ENCODE measurements around the gene MYH15.

- no peak for TF ChIP-seq ELK1 (IDR thresholded peaks at IDR 0.05; ENCODE audit: borderline replicate concordance, low read depth, low read length)
- no peak for TF ChIP-seq MXI1 (IDR thresholded peaks at IDR 0.05; ENCODE audit: borderline replicate concordance, low read depth, low read length)
- no peak for TF ChIP-seq CTCF (conservative IDR thresholded peaks at IDR 0.05; ENCODE audit: low read depth, low read length)
- TF ChIP-seq FOS (IDR thresholded peaks at IDR 0.05; ENCODE audit: low read depth, low read length): no peak
Observed at GRCh38 chr3:108453565-108453964, 56.8 kb downstream of the MYH15 start.

Measured in IMR-90 (cell line).